GM23338 (cell line): ENCODE results near the gene MUC5AC. TPM values are rescaled to one million over a fixed set of nuclear protein-coding genes. Genes with fewer than 3 reads are reported as not detected.

Experiments used
- ATAC-seq: fragments of 200-7000 bp; cut with Tn5 transposase; 3 replicates; pipeline ENCODE4 v1.9.1; 2020
- DNase-seq: peaks from one replicate; pipeline ENCODE4 v3.0.0-alpha.2; 2015; ENCODE audit warnings: low spot score
- H2AFZ ChIP-seq: fragments of 200-600 bp; sonication (generic); 2 replicates; pipeline ENCODE4 v1.8.0; 2016; ENCODE audit warnings: antibody characterized with exemption, mild to moderate bottlenecking, moderate library complexity
- H3F3A ChIP-seq: fragments of 200-600 bp; sonication (generic); replicated peaks from 2 replicates; pipeline ENCODE4 v1.8.0; 2017; ENCODE audit warnings: antibody characterized with exemption, mixed run types, low read depth
- H3K27ac ChIP-seq: fragments of 200-600 bp; sonication (generic); 2 replicates; pipeline ENCODE4 v1.6.1; 2016; ENCODE audit warnings: low read depth
- H3K27me3 ChIP-seq: fragments of 200-600 bp; sonication (generic); 2 replicates; pipeline ENCODE4 v1.8.0; 2016; ENCODE audit warnings: mild to moderate bottlenecking, mixed run types, moderate library complexity; ENCODE audit not compliant: insufficient read depth
- H3K36me3 ChIP-seq: fragments of 200-600 bp; sonication (generic); 2 replicates; pipeline ENCODE4 v1.8.0; 2016; ENCODE audit warnings: mild to moderate bottlenecking; ENCODE audit not compliant: insufficient read depth
- H3K4me1 ChIP-seq: fragments of 200-600 bp; sonication (generic); 2 replicates; pipeline ENCODE4 v1.8.0; 2016; ENCODE audit warnings: mild to moderate bottlenecking, moderate library complexity; ENCODE audit not compliant: insufficient read depth
- H3K4me2 ChIP-seq: fragments of 200-600 bp; sonication (generic); 2 replicates; pipeline ENCODE4 v1.7.1; 2017; ENCODE audit warnings: mixed run types
- H3K4me3 ChIP-seq: fragments of 200-600 bp; sonication (generic); 2 replicates; pipeline ENCODE4 v1.6.1; 2016; ENCODE audit warnings: mixed run types
- H3K79me2 ChIP-seq: fragments of 200-600 bp; sonication (generic); replicated peaks from 2 replicates; pipeline ENCODE4 v1.8.0; 2017; ENCODE audit warnings: mild to moderate bottlenecking; ENCODE audit not compliant: insufficient read depth
- H3K9me2 ChIP-seq: fragments of 200-600 bp; sonication (generic); 2 replicates; pipeline ENCODE4 v1.8.0; 2017; ENCODE audit not compliant: insufficient read depth
- H4K20me1 ChIP-seq: fragments of 200-600 bp; sonication (generic); replicated peaks from 2 replicates; pipeline ENCODE4 v1.8.0; 2017; ENCODE audit warnings: mild to moderate bottlenecking; ENCODE audit not compliant: insufficient read depth
- H3K27ac Mint-ChIP-seq: 2 replicates; pipeline ENCODE4 v1.8.0; 2020; ENCODE audit warnings: inconsistent platforms, mild to moderate bottlenecking, moderate library complexity, mixed read lengths
- H3K27me3 Mint-ChIP-seq: 3 replicates; pipeline ENCODE4 v1.8.0; 2022; ENCODE audit warnings: low read depth, mild to moderate bottlenecking, moderate library complexity, mixed read lengths, inconsistent platforms; ENCODE audit not compliant: insufficient read depth, poor library complexity
- H3K36me3 Mint-ChIP-seq: 3 replicates; pipeline ENCODE4 v1.8.0; 2021; ENCODE audit warnings: low read depth, mild to moderate bottlenecking, inconsistent platforms, moderate library complexity, mixed read lengths
- H3K4me1 Mint-ChIP-seq: 3 replicates; pipeline ENCODE4 v1.8.0; 2020; ENCODE audit warnings: mild to moderate bottlenecking, inconsistent platforms, mixed read lengths
- H3K4me3 Mint-ChIP-seq: 3 replicates; pipeline ENCODE4 v1.8.0; 2021; ENCODE audit warnings: moderate library complexity, mild to moderate bottlenecking, inconsistent platforms, mixed read lengths
- H3K9me3 Mint-ChIP-seq: 3 replicates; pipeline ENCODE4 v1.8.0; 2020; ENCODE audit warnings: moderate library complexity, mild to moderate bottlenecking, inconsistent platforms, mixed read lengths
- CREB1 ChIP-seq: fragments of 250-450 bp; sonication (Bioruptor Pico); IDR thresholded peaks from 2 replicates; pipeline ENCODE4 v1.5.0; 2020; ENCODE audit warnings: low read depth, mild to moderate bottlenecking, moderate library complexity
- ETS1 ChIP-seq: IDR thresholded peaks from 2 replicates; pipeline ENCODE4 v1.6.1; 2016; ENCODE audit warnings: antibody characterized with exemption
- EZH2 ChIP-seq: fragments of 200-600 bp; sonication (generic); IDR thresholded peaks from one replicate; pipeline ENCODE4 v1.8.0; 2017; ENCODE audit warnings: antibody characterized with exemption, mild to moderate bottlenecking, low read depth; ENCODE audit not compliant: unreplicated experiment
- EZH2phosphoT487 ChIP-seq: fragments of 200-600 bp; sonication (generic); IDR thresholded peaks from one replicate; pipeline ENCODE4 v1.8.1; 2018; ENCODE audit warnings: antibody characterized with exemption; ENCODE audit not compliant: unreplicated experiment
- JUNB ChIP-seq: IDR thresholded peaks from one replicate; pipeline ENCODE4 v1.6.1; 2016; ENCODE audit warnings: antibody characterized with exemption; ENCODE audit not compliant: unreplicated experiment
- NANOG ChIP-seq: IDR thresholded peaks from 2 replicates; pipeline ENCODE4 v1.6.1; 2016; ENCODE audit warnings: antibody characterized with exemption, borderline replicate concordance
- POLR2AphosphoS5 ChIP-seq: IDR thresholded peaks from 2 replicates; pipeline ENCODE4 v1.6.1; 2016; ENCODE audit warnings: antibody characterized with exemption, low read depth
- STAT1 ChIP-seq: IDR thresholded peaks from one replicate; pipeline ENCODE4 v1.6.1; 2016; ENCODE audit warnings: antibody characterized with exemption; ENCODE audit not compliant: unreplicated experiment
- ZNF114 ChIP-seq: fragments of 250-450 bp; sonication (Bioruptor Pico); IDR thresholded peaks from 2 replicates; pipeline ENCODE4 v1.5.0; 2020; ENCODE audit warnings: mild to moderate bottlenecking, moderate library complexity
- ZNF331 ChIP-seq: fragments of 250-450 bp; sonication (Bioruptor Pico); IDR thresholded peaks from 2 replicates; pipeline ENCODE4 v1.5.0; 2020; ENCODE audit warnings: low read depth, mild to moderate bottlenecking, moderate library complexity
- ZNF462 ChIP-seq: fragments of 250-450 bp; sonication (Bioruptor Pico); IDR thresholded peaks from 2 replicates; pipeline ENCODE4 v1.5.0; 2020; ENCODE audit warnings: mild to moderate bottlenecking, moderate library complexity
- polyA plus RNA-seq: library from polyadenylated mRNA; unstranded; fragments of >200 nt; fragmentation: Nextera tagmentation; extraction: Ambion mirVana; gene quantifications from 2 replicates; pipeline ENCODE4 v1.2.1, GENCODE V29; 2016
- total RNA-seq: library from RNA; depleted of rRNA; stranded (reverse); fragments of >200 nt; shearing (Covaris generic); gene quantifications from 2 replicates; pipeline ENCODE4 v1.2.3, GENCODE V29; 2014
- TF ChIP-seq, protein P1 (sequence below): IDR thresholded peaks from one replicate; pipeline ENCODE4 v1.6.1; 2018; ENCODE audit warnings: antibody characterized with exemption; ENCODE audit not compliant: unreplicated experiment
- TF ChIP-seq, protein P2 (sequence below), 2 experiments: fragments of 200-600 bp in 1 of 2; sonication (generic) in 1 of 2; conservative IDR thresholded peaks; 2 replicates each; pipeline versions ENCODE4 v1.5.1 to v1.6.1; 2016 to 2017; ENCODE audit warnings: antibody characterized with exemption in 2 of 2, low read depth in 2 of 2, mild to moderate bottlenecking in 2 of 2, moderate library complexity in 1 of 2

Gene MUC5AC
- total and polyA plus RNA-seq, 2 experiments from 2014 or later: not detected

DNA sequence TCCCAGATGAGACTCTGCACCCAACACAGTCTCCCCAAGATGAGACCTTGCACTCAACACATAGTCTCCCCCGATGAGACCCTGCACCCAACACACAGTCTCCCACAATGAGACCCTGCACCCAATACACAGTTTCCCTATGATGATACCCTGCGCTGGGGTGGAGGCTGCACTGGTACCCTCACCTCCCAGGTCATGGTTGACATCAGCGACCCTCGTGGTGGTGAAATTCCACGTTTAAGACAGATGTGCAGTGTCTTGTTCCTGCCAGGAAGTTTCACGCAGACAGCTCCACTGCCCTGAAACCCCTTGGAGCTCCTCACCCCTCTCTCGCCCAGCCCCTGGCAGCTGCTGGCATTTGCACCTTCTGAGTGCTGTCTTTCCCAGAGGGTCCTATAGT lies 9.5 kb downstream of the MUC5AC start:
- Histone ChIP-seq H3F3A (no peaks in the 10 kb centered on the region), H3K4me2 (no peak overlapping the region), H2AFZ (no peak overlapping the region), H3K79me2 (no peaks in the 10 kb centered on the region), H3K27me3 (no peaks in the 10 kb centered on the region), H3K9me2 (no peaks in the 10 kb centered on the region), H4K20me1 (no peaks in the 10 kb centered on the region), H3K36me3 (no peaks in the 10 kb centered on the region), H3K4me3 (no peak overlapping the region), H3K4me1 (no peaks in the 10 kb centered on the region), H3K27ac (no peak overlapping the region)
- peaks cover 18% of the 10 kb centered on the region for H3K27me3 Mint-ChIP-seq
- H3K27ac Mint-ChIP-seq: no peak overlapping the region
- peaks cover 7% of the 10 kb centered on the region for H3K36me3 Mint-ChIP-seq
- ATAC-seq: no peak
- no peak for DNase-seq
- no peak overlapping the region for H3K4me3 Mint-ChIP-seq
- H3K9me3 Mint-ChIP-seq: peaks cover 25% of the 10 kb centered on the region
- H3K4me1 Mint-ChIP-seq: no peaks in the 10 kb centered on the region
- no peak for TF ChIP-seq CREB1 (CRISPR knock-in tag)
- no peak for TF ChIP-seq ZNF114 (CRISPR knock-in tag)
- TF ChIP-seq EZH2: no peak
- TF ChIP-seq POLR2AphosphoS5: no peak
- TF ChIP-seq STAT1: no peak
- TF ChIP-seq ETS1: no peak
- TF ChIP-seq ZNF462 (CRISPR knock-in tag): no peak
- TF ChIP-seq JUNB: no peak
- TF ChIP-seq EZH2phosphoT487: no peak
- TF ChIP-seq, protein P1, sequence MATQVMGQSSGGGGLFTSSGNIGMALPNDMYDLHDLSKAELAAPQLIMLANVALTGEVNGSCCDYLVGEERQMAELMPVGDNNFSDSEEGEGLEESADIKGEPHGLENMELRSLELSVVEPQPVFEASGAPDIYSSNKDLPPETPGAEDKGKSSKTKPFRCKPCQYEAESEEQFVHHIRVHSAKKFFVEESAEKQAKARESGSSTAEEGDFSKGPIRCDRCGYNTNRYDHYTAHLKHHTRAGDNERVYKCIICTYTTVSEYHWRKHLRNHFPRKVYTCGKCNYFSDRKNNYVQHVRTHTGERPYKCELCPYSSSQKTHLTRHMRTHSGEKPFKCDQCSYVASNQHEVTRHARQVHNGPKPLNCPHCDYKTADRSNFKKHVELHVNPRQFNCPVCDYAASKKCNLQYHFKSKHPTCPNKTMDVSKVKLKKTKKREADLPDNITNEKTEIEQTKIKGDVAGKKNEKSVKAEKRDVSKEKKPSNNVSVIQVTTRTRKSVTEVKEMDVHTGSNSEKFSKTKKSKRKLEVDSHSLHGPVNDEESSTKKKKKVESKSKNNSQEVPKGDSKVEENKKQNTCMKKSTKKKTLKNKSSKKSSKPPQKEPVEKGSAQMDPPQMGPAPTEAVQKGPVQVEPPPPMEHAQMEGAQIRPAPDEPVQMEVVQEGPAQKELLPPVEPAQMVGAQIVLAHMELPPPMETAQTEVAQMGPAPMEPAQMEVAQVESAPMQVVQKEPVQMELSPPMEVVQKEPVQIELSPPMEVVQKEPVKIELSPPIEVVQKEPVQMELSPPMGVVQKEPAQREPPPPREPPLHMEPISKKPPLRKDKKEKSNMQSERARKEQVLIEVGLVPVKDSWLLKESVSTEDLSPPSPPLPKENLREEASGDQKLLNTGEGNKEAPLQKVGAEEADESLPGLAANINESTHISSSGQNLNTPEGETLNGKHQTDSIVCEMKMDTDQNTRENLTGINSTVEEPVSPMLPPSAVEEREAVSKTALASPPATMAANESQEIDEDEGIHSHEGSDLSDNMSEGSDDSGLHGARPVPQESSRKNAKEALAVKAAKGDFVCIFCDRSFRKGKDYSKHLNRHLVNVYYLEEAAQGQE: no peak
- no peak for TF ChIP-seq ZNF331 (CRISPR knock-in tag)
- TF ChIP-seq, protein P2, sequence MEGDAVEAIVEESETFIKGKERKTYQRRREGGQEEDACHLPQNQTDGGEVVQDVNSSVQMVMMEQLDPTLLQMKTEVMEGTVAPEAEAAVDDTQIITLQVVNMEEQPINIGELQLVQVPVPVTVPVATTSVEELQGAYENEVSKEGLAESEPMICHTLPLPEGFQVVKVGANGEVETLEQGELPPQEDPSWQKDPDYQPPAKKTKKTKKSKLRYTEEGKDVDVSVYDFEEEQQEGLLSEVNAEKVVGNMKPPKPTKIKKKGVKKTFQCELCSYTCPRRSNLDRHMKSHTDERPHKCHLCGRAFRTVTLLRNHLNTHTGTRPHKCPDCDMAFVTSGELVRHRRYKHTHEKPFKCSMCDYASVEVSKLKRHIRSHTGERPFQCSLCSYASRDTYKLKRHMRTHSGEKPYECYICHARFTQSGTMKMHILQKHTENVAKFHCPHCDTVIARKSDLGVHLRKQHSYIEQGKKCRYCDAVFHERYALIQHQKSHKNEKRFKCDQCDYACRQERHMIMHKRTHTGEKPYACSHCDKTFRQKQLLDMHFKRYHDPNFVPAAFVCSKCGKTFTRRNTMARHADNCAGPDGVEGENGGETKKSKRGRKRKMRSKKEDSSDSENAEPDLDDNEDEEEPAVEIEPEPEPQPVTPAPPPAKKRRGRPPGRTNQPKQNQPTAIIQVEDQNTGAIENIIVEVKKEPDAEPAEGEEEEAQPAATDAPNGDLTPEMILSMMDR (conservative IDR thresholded peaks at IDR 0.05; ENCODE audit: low read depth in 2 of 2): no peak
- TF ChIP-seq NANOG: no peak
